NCI-H2227 treated with DMSO at 0.1 percent for 48 hours (cell line): ENCODE results near the gene COQ8A.

ENCODE experiments used
- DNase-seq: peaks from one replicate; lab custom pipeline; 2025; lab: John Stamatoyannopoulos, UW

COQ8A gene

DNA sequence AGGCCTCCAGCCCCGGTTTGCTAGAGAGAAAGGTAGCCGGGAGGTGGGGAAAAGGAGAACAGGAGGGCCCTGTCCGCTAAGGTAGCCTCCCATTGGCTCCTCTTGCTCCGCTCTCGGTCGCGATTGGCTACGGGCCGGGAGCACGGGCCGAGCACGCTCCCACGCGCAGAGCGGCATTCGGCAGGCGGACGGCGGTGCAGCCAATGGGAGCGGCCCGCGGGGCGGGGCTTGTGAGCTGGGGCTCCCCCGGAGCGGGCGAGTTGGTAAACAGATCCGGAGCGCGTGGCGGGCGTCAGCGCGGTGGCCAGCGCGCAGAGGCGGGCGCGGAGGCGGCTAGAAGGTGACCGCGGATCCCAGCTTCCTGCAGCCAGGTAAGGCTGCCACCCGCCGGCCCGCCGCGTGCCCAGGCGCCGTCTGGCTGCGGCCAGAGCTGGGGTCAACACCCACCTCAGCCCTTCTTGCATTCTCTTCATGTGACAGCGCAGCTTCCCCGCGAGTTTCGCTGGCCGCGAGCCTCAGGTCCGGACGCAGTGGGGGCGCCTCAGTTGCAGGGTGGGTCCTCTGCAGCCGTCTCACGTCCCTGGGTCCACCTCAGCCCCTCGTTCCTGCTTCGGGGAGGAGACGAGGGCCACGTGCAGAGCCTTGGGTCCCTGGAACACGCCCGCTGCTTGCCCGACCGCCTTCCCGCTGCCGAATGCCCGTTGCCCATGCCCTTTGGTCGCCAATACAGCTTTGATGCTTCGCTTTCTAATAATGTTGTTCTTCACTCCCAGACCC, at the start of gene COQ8A:
Gene COQ8A, plus strand, starts transcription at position 266 of the 777 bp plus-strand sequence. CDS start 21,092 bp downstream, outside the sequence.
- DNase-seq: peak; percentile 99

DNA sequence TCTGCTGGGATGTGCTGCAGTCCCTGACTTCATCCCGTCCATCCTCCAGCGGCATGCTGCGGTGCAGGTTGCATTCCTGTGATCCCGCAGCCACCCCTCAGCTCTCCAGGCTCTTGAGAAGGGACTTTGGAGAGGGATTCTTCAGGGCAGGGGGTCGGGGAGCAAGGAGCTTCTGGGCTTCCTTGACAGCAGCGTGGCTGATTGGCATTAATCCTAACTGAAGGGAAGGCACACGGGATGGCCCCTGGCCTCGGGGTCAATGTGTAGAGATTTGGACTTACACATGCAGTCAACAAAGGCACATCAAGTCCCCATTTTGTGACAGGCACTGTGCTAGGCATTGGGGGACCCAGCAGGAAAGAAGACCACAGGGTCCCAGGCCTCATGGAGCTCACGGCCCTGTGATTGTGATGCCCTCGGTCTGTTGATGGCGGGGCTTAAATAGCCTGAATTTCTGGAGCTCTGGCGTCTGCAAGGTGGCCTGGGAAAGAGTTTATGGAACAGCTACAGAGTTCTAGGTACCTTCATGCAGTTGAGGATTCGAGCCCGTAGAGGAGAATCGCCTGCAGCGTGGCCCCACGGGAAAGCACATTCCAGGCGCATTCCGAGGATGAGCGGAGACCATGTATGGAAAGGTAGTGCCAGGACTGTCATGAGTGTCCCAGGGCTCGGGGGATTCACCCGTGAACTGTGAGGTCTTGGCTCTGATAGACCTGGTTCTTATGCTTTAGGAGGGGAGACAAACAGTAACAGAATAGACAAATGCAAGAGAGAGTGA, 49.6 kb upstream of the COQ8A start:
- no peak for DNase-seq

DNA sequence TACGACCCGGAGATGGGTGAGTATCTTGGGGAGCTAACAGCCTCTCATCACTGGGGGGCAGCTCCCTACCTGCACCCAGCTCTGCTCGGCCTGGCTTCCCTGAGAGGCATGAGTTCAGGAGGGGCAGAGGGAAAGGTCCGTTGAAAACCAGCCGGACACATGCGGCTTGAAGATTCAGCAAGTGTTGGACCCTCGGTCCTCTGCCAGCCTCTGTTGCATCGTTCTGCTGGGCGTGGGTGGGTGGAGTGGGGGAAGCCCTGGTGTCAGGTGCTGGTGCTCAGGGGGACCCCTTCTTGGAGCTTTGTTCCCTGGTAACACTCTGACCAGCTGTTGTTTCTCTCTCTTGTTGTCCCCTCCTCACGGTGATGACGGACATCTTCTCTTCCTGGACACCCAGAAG, 48.7 kb upstream of the COQ8A start:
- DNase-seq: no peak

DNA sequence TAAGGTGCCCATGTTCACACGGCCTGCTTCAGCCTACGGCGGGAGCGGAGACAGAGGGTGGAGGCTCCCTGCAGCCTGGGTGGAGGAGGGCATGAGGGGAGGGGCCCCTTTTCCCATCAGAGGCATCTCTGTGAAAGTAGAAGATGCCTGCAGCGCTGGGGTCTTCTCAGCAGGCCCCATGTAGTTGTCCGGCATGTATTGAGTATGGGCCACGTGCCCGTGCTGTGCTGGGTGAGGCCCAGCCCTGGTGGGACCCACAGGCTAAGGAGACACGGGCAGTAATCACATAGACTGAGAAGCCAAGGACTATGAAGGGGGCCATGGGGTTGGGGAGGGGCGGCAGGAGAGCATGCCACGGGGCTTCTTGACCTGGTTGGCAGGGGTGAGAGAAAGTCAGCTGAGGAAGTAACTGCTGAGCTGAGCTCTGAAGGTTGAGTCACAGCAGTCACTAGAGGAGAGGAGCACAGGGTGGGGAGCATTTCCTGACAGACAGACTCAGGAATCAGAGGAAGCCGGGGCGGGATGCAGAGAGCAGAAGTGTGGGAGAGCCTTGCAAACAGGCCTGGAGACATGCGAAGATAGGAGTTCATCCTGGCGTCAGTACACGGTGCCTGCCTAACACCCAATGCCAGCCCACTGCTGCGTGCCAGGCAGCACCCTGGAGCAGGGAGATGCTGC, 48.1 kb upstream of the COQ8A start:
- no peak for DNase-seq

DNA sequence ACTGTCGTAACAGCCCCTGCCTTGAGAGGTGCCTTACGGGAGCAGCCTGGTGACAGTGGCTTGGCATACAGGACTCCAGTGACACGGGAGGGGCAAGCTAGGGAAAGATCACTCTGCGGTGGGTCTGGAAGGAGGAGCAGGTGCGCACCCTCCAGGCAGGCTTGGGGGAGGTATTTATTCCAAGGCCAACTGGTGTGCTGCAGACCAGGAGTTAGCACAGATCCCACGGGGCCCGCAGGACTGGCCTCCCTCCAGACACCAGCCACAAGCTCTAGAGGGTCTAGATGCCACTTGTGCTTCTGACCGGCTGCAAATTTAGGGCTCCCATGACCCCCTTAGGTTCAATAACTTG, 47.6 kb upstream of the COQ8A start:
- DNase-seq: no peak

DNA sequence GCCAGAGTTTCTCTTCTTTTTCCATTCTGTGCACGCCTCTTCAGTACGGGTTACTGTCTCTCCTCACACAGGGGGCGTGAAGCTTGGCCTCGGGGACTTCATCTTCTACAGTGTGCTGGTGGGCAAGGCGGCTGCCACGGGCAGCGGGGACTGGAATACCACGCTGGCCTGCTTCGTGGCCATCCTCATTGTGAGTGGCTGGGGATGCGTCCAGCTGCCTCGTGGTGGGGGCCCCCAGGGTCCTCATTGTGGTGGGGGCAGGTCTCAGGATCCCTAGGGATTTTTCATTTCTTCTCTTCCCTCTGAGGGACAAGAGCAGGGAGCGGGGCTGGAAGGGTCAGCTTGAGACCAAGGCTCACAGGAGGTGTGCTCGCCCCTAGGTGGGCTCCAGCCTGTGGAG, 46.2 kb upstream of the COQ8A start:
- no peak for DNase-seq

DNA sequence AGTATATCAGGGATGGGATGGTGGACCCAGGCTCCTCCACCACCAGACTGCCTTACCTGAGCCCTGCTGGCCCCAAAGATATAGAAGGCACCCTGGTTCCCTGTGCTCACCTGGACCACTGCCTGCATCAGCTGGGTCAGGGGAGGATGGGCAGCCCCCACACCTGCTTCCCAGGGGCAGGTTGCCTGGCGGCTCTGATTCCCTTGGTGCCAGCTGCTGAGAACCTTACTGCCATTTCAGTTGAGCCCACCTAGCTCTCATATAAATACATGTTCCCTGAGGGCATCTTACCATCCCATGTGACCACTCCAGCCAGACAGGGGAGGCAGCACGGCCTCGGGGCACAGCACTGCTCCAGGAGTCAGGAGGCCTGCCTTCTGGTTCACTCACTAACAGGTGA, 45.3 kb upstream of the COQ8A start:
- DNase-seq: no peak

DNA sequence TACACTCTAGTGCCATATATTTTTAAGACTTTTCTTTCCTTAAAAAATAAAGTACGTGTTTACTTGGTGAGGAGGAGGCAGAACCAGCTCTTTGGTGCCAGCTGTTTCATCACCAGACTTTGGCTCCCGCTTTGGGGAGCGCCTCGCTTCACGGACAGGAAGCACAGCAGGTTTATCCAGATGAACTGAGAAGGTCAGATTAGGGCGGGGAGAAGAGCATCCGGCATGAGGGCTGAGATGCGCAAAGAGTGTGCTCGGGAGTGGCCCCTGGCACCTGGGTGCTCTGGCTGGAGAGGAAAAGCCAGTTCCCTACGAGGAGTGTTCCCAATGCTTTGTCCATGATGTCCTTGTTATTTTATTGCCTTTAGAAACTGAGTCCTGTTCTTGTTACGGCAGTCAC, 44.5 kb upstream of the COQ8A start:
- DNase-seq: no peak

DNA sequence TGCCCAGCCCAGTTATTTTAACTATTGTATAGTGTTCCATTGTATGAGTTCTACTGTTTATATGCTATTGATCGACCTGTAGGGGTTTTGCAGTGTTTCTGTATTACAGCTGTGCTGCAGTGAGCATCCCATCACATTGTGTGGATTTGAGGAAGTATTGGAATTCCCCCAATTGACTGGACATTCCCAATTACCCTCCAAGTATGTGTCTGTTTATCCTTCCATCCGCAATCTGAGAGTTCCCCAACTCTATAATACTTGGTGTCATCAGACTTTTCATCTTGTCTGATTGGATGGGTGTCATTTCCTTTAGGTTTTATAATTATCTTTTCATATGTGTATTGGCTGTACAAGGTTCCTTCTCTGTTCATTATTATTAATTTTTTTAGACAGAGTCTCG, 41.8 kb upstream of the COQ8A start:
- no peak for DNase-seq

DNA sequence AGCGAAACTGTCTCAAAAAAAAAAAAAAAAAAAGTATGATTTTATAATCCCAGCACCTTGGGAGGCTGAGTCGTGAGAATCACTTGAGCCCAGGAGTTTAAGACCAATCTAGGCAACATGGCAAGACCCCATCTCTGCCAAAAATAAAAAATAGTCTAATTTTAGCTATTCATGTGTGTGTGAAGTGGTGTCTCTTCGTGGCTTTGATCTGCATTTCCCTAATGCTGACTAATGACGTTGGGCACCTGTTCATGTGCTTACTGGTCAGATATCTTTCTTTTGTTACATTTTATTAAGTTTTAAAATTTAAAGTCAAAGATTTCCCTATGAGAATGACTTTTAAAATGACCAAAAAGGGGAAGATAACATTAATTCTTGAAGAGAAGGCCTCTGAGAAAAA, 38.7 kb upstream of the COQ8A start:
- no peak for DNase-seq

DNA sequence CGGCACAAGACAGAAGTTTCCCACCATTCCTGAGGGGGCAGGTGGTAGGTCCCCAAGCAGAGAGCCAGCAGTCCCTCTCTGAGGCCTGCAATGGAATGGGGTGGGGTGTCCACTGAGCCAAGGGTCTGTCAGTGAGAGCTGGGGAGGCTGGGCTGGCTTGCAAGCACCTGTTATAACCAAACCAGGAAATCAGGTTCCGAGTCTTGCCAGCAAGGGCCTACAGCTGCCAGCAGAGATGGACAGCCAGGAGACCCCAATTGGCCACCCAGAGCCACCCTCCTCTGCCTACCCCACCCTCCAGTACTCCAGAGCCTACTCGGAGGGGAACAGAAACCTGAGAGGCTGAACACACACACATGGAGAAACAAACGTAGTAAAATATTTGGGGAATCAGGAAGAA, 37.5 kb upstream of the COQ8A start:
- DNase-seq: no peak

DNA sequence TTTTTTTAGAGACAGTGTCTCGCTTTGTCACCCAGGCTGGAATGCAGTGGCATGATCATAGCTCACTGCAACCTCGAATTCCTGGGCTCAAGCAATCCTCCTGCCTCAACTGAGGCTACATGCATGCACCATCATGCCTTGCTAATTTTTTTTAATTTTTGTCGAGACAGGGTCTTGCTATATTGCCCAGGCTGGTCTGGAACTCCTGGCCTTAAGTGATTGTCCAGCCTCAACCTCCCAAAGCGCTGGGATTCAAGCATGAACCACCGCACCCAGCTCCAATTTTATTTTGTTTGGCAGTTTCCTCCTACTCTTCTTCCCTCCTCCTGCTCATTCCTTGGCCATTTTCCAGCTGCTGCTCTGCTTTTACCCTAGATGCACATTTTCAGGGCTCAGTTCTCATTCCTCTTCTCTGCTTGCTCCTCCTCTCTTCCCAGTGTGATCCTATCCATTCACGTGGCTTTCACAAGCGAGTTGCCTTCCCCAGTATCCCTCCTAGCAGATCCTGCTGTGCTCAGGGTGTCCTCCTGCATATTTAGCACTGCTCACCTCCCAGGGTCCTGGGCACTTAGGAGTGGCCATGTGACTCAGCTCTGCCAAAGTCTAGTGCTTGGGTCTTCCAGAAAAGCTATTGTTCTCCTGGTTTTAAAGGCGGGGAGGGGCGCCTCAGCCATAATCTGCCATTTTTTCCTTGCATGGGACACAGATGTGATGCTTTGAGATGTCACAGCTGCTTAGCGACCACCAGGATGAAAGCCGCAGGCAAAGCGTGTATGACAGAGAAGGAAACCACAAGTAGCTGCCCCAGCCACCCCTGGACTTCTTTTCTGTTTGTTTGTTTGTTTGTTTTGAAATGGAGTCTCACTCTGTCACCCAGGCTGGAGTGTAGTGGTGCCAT, 36.0 kb upstream of the COQ8A start:
- no peak for DNase-seq

DNA sequence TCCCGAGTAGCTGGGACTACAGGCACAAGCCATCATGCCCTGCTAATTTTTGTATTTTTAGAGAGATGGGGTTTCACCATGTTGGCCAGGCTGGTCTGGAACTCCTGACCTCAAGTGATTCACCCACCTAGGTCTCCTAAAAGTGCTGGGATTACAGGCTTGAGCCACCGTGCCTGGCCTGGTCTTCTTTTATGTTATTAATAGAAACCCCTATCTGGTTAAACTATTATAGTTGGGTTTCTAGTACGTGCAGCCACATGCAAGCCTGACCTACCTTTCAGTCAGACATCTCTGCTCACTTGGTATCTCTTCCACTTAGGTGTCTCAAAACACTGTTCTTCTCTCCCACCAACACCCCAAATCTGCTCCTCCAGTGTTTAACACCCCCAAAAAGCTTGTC, 35.3 kb upstream of the COQ8A start:
- no peak for DNase-seq

DNA sequence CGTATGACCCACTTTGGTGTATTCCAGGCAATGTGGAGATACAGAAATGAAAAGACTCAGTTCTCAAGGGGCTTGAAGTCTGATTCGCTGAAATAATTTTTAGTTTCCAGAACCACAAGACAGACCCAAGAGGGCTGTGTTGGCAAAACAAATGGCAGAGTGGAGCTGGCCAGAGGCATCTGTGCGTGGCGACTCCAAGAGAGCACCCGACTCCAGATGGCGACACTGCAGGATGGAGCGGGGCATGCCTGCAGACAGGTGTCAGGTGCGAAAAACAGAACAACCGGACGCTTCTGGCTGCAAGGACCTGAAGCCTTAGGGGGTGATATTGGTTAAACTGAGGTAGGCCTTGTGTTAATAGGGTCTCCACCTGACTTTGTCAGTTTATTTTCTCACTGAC, 31.7 kb upstream of the COQ8A start:
- DNase-seq: no peak

DNA sequence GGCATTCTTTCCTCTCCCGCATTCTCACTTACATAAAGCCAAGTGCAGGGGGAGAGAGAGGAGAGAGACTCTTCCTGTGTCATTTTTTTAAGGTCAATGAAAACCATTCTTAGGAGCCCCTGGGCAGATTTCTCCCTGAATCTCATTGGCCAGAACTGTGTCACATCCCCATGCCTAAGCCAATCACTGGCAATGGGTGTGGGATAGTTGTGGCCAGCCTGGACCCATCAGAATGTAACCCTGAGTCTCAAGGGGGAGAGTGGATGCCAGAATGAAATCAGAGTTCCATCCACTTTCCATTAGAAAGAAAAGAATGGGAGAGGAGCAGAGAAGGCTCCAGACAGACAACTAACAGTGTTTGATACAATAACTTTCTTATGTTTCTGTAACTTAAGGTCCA, 31.2 kb upstream of the COQ8A start:
- DNase-seq: no peak

DNA sequence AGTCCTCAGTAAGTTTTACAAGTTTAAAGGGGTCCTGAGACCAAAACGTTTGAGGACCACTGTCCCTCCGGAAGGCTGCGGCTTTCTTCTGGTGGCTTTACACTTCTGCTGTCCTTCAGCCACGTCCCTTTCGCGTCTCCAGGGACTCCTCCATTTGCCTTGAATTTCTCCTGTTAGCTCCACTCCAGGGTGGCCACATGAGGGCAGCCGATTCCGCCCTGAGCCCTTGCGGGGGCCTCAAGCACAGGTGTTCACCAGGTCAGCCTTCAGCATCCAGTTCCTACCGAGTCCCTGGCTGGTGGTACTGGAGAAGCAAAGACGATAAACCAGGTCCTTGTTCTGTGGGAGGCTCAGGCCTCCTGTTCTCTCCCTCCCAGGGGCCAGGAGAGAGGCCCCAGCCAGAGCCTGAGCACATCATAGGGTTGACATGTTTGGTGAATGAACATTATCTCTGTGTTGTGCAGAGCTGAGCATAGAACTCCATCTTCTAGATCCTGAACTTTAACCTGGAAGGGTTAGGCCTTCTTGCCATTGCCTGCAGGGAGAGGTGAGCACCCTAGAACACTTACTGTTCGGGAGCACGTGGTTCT, 27.4 kb upstream of the COQ8A start:
- DNase-seq: peak; percentile 53

DNA sequence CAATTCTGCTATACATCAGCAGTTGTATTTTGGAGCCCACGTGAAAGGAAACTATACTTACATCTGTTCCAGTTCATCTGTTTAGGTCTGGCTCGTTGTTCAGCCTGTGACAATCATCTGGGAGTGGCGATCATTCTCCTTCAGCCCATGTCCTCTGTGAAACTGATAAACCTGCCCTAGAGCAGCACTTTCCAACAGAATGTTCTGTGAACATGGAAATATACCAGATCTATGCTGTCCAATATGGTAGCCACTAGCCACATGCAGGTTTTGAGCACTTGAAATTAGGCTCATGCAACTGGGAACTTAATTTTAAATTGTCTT, 24.5 kb upstream of the COQ8A start:
- DNase-seq: no peak

DNA sequence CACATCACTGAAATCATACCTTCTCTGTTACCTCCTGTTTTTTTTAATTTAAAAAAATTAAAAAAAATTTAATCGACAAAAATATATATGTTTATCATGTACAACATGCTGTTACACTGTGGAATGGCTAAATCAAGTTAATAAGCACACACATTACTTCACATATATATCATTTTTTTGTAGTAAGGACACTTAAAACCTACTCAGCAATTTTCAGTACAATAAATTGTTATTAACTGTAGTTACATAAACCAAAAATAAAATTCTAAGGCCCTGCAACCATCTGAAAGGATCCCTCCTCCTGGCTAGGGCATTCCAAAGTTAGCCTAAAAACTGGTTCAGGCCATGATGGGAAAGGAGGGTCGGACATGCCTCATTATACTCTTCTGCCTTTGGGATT, 23.6 kb upstream of the COQ8A start:
- no peak for DNase-seq

DNA sequence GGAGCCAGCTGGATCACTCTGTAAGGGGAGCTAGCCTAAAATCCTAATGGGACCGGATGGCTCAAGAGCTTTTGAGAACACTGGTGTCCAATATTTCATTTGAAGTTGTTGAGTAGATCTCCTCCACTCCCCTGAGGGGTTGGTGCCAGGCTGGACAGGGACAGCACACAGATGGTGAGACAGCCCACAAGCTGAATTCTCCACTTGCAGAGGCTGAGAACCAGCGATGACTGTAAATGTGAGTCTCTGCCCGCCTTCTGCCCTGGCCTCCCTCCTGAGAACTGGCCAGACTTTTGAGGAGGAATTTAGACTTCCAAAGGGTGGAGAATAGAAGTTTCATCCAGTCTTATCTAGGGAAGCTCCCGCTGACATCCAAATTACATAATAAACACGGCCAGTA, 20.5 kb upstream of the COQ8A start:
- no peak for DNase-seq

DNA sequence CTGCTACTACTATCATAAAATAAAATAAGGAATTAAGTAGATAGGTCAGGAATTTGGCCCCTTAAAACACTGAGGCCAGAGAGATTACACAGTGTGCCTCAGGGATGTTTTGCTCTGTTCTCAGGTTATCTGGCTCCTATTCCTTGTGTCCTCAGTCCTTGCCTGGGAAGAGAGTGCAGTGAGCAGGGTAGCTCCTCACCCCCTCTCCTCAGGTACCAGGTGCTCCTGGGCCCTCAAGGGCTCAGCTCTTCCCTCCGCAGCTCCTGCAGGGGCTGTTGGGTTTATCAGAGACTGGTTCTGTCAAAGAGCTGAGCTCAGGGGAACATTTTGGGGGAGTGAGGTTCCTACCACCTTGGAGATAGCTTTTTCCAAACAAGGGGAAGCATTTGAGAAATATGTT, 20.1 kb upstream of the COQ8A start:
- DNase-seq: no peak

DNA sequence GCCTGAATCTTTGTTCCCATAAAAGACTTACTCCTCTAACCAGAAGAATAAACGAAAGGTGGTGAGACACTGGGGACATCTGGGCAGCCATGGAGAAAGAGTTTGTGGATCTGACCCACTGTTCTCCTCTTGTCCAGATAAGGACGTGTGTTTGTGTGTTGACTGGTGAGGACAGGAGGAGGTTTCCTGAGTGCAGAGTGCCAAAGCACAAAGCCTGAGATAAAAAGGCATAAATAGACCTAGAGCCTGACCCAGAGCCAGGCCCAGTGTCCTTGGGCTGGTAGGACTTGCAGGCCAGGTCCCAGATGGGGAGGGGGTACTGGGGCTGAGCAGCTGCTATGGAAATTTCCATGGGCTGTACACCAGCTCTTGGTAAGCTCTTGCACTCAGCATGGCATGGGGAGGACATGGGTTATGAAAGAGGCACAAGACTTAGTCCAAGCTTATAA, 19.6 kb upstream of the COQ8A start:
- no peak for DNase-seq

DNA sequence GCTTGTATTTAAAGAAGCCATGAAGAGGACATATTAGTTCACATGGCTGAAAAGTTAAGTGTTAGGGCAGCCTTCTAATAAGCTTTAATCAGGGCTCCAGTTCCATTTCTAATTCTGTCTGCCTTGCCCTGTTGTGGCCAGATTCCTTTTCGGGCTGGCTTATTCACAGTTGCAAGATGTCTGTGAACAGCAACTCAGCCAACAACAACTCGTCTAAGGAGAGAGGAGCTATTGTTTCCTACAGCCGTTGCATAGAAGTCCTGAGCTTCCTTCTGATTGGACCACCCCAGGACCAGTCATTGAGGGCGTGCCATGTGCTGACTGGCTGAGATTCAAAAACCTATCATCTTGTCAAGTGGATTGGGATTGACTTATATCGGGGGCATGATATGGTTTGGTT, 18.6 kb upstream of the COQ8A start:
- no peak for DNase-seq
